ENCODE measurements around the gene PRKCB.

The PRKCB gene

DNA sequence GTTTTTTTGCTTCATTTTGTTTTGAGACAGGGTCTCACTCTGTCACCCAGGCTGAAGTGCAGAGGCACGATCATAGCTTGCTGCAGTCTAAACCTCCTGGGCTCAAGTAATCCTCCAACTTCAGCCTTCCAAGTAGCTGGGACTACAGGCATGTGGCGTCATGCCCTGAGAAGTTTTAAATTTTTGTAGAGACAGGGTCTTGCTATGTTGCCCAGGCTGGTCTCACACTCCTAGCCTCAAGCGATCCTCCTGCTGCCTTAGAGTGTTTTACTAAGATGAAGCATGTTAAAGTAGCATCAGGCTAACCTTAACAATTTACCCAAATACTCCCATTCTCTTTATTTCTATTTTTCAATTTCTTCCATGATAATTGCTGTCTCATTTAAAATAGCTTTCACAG lies 371.1 kb downstream of the PRKCB start:
- Histone ChIP-seq H3K9me3 (ENCODE audit: severe bottlenecking) (no peaks in the 10 kb centered on the region), H3K27me3 (ENCODE audit: insufficient read depth, poor library complexity, severe bottlenecking) (peaks cover 6% of the 10 kb centered on the region), H3K36me3 (ENCODE audit: low read depth) (no peaks in the 10 kb centered on the region), H3K4me1 (ENCODE audit: insufficient read depth, poor library complexity, severe bottlenecking) (no peaks in the 10 kb centered on the region), H3K4me3 (ENCODE audit: severe bottlenecking) (no peak overlapping the region), H3K27ac (ENCODE audit: poor library complexity, severe bottlenecking) (no peak overlapping the region)
- ATAC-seq (ENCODE audit: low read depth) (no peak), DNase-seq (ENCODE audit: low spot score) (no peak)
- TF ChIP-seq, protein P1, sequence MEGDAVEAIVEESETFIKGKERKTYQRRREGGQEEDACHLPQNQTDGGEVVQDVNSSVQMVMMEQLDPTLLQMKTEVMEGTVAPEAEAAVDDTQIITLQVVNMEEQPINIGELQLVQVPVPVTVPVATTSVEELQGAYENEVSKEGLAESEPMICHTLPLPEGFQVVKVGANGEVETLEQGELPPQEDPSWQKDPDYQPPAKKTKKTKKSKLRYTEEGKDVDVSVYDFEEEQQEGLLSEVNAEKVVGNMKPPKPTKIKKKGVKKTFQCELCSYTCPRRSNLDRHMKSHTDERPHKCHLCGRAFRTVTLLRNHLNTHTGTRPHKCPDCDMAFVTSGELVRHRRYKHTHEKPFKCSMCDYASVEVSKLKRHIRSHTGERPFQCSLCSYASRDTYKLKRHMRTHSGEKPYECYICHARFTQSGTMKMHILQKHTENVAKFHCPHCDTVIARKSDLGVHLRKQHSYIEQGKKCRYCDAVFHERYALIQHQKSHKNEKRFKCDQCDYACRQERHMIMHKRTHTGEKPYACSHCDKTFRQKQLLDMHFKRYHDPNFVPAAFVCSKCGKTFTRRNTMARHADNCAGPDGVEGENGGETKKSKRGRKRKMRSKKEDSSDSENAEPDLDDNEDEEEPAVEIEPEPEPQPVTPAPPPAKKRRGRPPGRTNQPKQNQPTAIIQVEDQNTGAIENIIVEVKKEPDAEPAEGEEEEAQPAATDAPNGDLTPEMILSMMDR (IDR thresholded peaks at IDR 0.05; ENCODE audit: poor library complexity, severe bottlenecking) = no peak

DNA sequence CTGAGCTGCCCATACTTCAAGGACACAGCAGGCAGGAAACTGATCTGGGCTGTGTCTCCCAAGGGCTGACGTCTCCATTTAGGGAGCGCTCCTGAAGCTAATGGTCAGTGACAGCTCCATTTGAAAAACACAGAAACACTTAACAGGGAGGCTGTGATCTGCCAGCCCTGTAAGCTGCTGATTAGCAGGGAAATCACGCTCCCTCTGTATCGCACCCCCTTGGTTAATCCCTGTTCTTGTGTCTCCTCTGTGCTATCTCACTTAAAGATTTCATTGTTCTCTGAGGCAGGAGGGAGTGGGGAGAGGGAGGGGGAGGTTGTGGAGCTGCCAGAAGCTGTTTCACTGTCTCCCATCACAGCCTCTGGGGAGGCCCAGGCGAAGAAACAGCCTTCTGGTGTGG lies 372.9 kb downstream of the PRKCB start:
- no peak for DNase-seq (ENCODE audit: low spot score)
- H3K4me3 ChIP-seq (ENCODE audit: severe bottlenecking) = no peak overlapping the region
- TF ChIP-seq, protein P1 (IDR thresholded peaks at IDR 0.05; ENCODE audit: poor library complexity, severe bottlenecking) = no peak
- H3K27ac ChIP-seq (ENCODE audit: poor library complexity, severe bottlenecking) = no peak overlapping the region
- H3K36me3 ChIP-seq (ENCODE audit: low read depth) = no peaks in the 10 kb centered on the region
- H3K27me3 ChIP-seq (ENCODE audit: insufficient read depth, poor library complexity, severe bottlenecking) = peaks cover 6% of the 10 kb centered on the region
- no peaks in the 10 kb centered on the region for H3K9me3 ChIP-seq (ENCODE audit: severe bottlenecking)
- no peaks in the 10 kb centered on the region for H3K4me1 ChIP-seq (ENCODE audit: insufficient read depth, poor library complexity, severe bottlenecking)
- no peak for ATAC-seq (ENCODE audit: low read depth)

DNA sequence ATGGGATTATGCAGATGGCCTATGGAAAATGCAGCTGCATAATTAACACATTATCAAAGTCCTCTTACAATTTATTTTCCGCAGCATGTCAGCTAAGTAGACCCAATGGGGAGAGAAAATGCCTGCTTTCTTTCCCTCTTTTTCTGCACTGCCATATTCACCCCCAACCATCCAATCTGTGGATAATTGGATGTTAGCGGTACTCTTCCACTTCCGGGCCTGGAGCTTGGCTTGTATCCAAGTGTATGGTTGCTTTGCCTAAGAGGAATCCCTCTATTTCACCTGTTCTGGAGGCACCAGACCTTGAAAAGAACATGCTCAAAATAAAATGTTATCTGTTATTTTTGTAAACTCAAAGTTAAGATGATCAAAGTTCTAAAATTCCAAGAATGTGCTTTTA lies 379.2 kb downstream of the PRKCB start:
- H3K4me1 ChIP-seq (ENCODE audit: insufficient read depth, poor library complexity, severe bottlenecking) = no peaks in the 10 kb centered on the region
- no peak for DNase-seq (ENCODE audit: low spot score)
- H3K4me3 ChIP-seq (ENCODE audit: severe bottlenecking) = no peak overlapping the region
- no peak overlapping the region for H3K27ac ChIP-seq (ENCODE audit: poor library complexity, severe bottlenecking)
- H3K27me3 ChIP-seq (ENCODE audit: insufficient read depth, poor library complexity, severe bottlenecking) = no peaks in the 10 kb centered on the region
- no peak for ATAC-seq (ENCODE audit: low read depth)
- TF ChIP-seq, protein P1 (IDR thresholded peaks at IDR 0.05; ENCODE audit: poor library complexity, severe bottlenecking) = no peak
- no peaks in the 10 kb centered on the region for H3K36me3 ChIP-seq (ENCODE audit: low read depth)
- H3K9me3 ChIP-seq (ENCODE audit: severe bottlenecking) = peaks cover 1% of the 10 kb centered on the region

DNA sequence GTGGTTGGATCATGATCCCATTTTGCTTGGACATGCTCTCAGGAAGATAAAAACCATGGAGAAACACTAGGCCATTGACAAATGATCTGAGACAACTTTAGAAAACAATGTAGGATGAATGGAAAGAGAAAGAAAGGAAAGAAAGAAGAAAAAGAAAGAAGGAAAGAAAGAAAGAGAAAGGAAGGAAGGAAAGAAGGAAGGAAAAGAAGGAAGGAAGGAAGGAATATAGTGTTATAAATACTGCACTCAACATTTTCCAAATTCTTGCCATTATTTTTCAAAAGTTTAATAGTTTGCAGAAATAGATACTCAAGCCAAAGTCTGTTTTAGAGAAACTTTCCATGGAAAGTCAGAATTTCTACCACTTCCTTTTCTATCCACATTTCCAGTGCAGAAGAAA lies 381.2 kb downstream of the PRKCB start:
- H3K4me1 ChIP-seq (ENCODE audit: insufficient read depth, poor library complexity, severe bottlenecking) = no peaks in the 10 kb centered on the region
- peaks cover 1% of the 10 kb centered on the region for H3K9me3 ChIP-seq (ENCODE audit: severe bottlenecking)
- TF ChIP-seq, protein P1 (IDR thresholded peaks at IDR 0.05; ENCODE audit: poor library complexity, severe bottlenecking) = no peak
- DNase-seq (ENCODE audit: low spot score) (no peak), ATAC-seq (ENCODE audit: low read depth) (no peak)
- no peaks in the 10 kb centered on the region for H3K27me3 ChIP-seq (ENCODE audit: insufficient read depth, poor library complexity, severe bottlenecking)
- no peak overlapping the region for H3K4me3 ChIP-seq (ENCODE audit: severe bottlenecking)
- H3K27ac ChIP-seq (ENCODE audit: poor library complexity, severe bottlenecking) = no peak overlapping the region
- no peaks in the 10 kb centered on the region for H3K36me3 ChIP-seq (ENCODE audit: low read depth)

DNA sequence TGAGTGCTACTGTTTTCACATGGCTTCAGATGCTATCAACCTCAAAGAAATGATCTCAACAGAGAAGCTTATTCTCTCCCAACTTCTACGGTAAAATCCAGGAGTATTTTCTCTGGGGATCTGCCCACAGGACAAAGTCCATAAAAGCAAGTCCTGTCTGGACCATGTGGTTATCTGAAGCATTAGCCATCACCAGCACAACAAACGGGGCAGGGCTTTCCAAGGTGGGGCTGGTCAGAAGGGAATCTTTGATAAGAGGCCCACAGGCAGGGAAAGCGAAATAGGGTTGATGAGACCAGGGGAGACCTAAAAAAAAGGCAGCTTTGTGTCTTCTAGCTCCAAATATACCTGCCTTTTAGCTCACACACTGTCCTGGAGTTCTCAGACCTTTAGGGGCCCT lies 381.7 kb downstream of the PRKCB start:
- no peak overlapping the region for H3K4me3 ChIP-seq (ENCODE audit: severe bottlenecking)
- ATAC-seq (ENCODE audit: low read depth) (no peak), DNase-seq (ENCODE audit: low spot score) (no peak)
- H3K27ac ChIP-seq (ENCODE audit: poor library complexity, severe bottlenecking) = no peak overlapping the region
- H3K36me3 ChIP-seq (ENCODE audit: low read depth) = no peaks in the 10 kb centered on the region
- H3K9me3 ChIP-seq (ENCODE audit: severe bottlenecking) = peaks cover 1% of the 10 kb centered on the region
- no peaks in the 10 kb centered on the region for H3K4me1 ChIP-seq (ENCODE audit: insufficient read depth, poor library complexity, severe bottlenecking)
- TF ChIP-seq, protein P1 (IDR thresholded peaks at IDR 0.05; ENCODE audit: poor library complexity, severe bottlenecking) = no peak
- no peaks in the 10 kb centered on the region for H3K27me3 ChIP-seq (ENCODE audit: insufficient read depth, poor library complexity, severe bottlenecking)

Measured in RWPE2 (cell line).